ENCODE data around the gene KPNA5. TPM values are rescaled to one million over a fixed set of nuclear protein-coding genes. Genes with fewer than 3 reads are reported as not detected.

Gene KPNA5
- total and polyA plus RNA-seq, 2 of the 13 experiments (the other 11 are each of a cell fraction or from before 2014, with no cell fraction given), result 5.3 to 13.0 TPM

DNA sequence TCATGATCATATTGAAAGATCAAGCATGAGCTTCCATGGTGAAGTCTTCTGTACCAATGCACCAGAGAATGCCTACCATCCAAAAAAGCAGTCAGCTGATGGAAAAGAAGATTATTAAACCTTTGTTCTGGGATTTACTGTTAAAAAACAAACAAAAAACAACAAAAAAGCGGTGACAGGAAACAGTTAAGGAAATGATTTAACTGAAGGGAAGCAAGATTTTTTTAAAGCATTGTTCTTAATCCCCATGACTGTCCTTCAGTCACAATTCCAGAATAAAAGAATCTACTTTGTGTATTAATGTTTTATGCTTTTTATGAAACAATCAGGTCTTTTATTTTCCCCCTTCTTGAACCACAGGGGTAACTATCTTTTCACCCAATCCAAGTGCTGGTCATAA lies 60.6 kb downstream of the KPNA5 start:
- in situ Hi-C loops (cut with HindIII; ENCODE audit: extremely low pct_ligation_motif_present, low pct_unique_long_range_greater_than_20kb) (no loop called here), intact Hi-C loops (cut with micrococcal nuclease; ENCODE audit: unreplicated experiment) (no loop called here)
- no peak for DNase-seq (ENCODE audit: low spot score)
- no peak overlapping the region for H3K9ac ChIP-seq (ENCODE audit: insufficient read depth, low read depth, low read length)
- no peaks in the 10 kb centered on the region for H3K79me2 ChIP-seq (ENCODE audit: insufficient read depth, low read length)
- H3K27ac ChIP-seq (ENCODE audit: extremely low read length, insufficient read depth, low read length), result no peak overlapping the region
- no TSS peak for BruUV-seq (replicated peaks)
- no peak for ATAC-seq
- no peaks in the 10 kb centered on the region for H3K36me3 ChIP-seq (replicated peaks in 1 of 2; ENCODE audit: control insufficient read depth in 1 of 2, insufficient read depth in 2 of 2, low read length in 2 of 2)
- H3K27me3 ChIP-seq (ENCODE audit: control insufficient read depth in 1 of 2, insufficient read depth in 2 of 2, low read length in 2 of 2), result no peaks in the 10 kb centered on the region
- no peaks in the 10 kb centered on the region for H3K9me3 ChIP-seq (ENCODE audit: low read length)
- no peaks in the 10 kb centered on the region for H4K20me1 ChIP-seq (ENCODE audit: insufficient read depth, low read length)
- CTCF ChIA-PET (ENCODE audit: low intra/inter-chr PET ratio, low total read pairs), result no interaction called here
- no peak for FAIRE-seq
- no peaks in the 10 kb centered on the region for H3K4me1 ChIP-seq (ENCODE audit: insufficient read depth, low read length)
- WGBS (ENCODE audit: low lambda C conversion rate), result 91% methylated on average over 1 of the region's 1 CpG
- POLR2A ChIA-PET, result no interaction called here
- no peak overlapping the region for H2AFZ ChIP-seq (ENCODE audit: low read length)
- H3K4me2 ChIP-seq (ENCODE audit: low read depth, low read length), result no peak overlapping the region
- H3K4me3 ChIP-seq (replicated peaks in 1 of 3; ENCODE audit: insufficient read depth in 1 of 3, low read depth in 2 of 3, low read length in 3 of 3), result no peak overlapping the region
- no peak for TF ChIP-seq ATF1 (CRISPR knock-in tag; IDR thresholded peaks at IDR 0.05)
- TF ChIP-seq SYNCRIP (IDR thresholded peaks at IDR 0.05; ENCODE audit: insufficient read depth, low read depth, low read length), result no peak
- no peak for TF ChIP-seq NRL (CRISPR knock-in tag; IDR thresholded peaks at IDR 0.05; ENCODE audit: borderline replicate concordance)
- TF ChIP-seq, protein P1, sequence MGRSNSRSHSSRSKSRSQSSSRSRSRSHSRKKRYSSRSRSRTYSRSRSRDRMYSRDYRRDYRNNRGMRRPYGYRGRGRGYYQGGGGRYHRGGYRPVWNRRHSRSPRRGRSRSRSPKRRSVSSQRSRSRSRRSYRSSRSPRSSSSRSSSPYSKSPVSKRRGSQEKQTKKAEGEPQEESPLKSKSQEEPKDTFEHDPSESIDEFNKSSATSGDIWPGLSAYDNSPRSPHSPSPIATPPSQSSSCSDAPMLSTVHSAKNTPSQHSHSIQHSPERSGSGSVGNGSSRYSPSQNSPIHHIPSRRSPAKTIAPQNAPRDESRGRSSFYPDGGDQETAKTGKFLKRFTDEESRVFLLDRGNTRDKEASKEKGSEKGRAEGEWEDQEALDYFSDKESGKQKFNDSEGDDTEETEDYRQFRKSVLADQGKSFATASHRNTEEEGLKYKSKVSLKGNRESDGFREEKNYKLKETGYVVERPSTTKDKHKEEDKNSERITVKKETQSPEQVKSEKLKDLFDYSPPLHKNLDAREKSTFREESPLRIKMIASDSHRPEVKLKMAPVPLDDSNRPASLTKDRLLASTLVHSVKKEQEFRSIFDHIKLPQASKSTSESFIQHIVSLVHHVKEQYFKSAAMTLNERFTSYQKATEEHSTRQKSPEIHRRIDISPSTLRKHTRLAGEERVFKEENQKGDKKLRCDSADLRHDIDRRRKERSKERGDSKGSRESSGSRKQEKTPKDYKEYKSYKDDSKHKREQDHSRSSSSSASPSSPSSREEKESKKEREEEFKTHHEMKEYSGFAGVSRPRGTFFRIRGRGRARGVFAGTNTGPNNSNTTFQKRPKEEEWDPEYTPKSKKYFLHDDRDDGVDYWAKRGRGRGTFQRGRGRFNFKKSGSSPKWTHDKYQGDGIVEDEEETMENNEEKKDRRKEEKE (IDR thresholded peaks at IDR 0.05), result no peak
- no peak for TF ChIP-seq SP5 (CRISPR knock-in tag; IDR thresholded peaks at IDR 0.05; ENCODE audit: borderline replicate concordance, low read depth)
- TF ChIP-seq KLF13 (CRISPR knock-in tag; IDR thresholded peaks at IDR 0.05), result no peak
- no peak for TF ChIP-seq NAIF1 (CRISPR knock-in tag; IDR thresholded peaks at IDR 0.05; ENCODE audit: borderline replicate concordance)
- TF ChIP-seq EHMT2 (IDR thresholded peaks at IDR 0.05; ENCODE audit: borderline replicate concordance, low read depth, low read length), result no peak
- TF ChIP-seq BCL3 (CRISPR knock-in tag; IDR thresholded peaks at IDR 0.05), result no peak
- TF ChIP-seq YY1 (IDR thresholded peaks at IDR 0.05; ENCODE audit: insufficient read depth, insufficient replicate concordance, low read depth, low read length), result no peak
- no peak for TF ChIP-seq ZNF263 (CRISPR knock-in tag; IDR thresholded peaks at IDR 0.05)
- TF ChIP-seq CENPX (CRISPR knock-in tag; IDR thresholded peaks at IDR 0.05), result no peak
- TF ChIP-seq, protein P2, sequence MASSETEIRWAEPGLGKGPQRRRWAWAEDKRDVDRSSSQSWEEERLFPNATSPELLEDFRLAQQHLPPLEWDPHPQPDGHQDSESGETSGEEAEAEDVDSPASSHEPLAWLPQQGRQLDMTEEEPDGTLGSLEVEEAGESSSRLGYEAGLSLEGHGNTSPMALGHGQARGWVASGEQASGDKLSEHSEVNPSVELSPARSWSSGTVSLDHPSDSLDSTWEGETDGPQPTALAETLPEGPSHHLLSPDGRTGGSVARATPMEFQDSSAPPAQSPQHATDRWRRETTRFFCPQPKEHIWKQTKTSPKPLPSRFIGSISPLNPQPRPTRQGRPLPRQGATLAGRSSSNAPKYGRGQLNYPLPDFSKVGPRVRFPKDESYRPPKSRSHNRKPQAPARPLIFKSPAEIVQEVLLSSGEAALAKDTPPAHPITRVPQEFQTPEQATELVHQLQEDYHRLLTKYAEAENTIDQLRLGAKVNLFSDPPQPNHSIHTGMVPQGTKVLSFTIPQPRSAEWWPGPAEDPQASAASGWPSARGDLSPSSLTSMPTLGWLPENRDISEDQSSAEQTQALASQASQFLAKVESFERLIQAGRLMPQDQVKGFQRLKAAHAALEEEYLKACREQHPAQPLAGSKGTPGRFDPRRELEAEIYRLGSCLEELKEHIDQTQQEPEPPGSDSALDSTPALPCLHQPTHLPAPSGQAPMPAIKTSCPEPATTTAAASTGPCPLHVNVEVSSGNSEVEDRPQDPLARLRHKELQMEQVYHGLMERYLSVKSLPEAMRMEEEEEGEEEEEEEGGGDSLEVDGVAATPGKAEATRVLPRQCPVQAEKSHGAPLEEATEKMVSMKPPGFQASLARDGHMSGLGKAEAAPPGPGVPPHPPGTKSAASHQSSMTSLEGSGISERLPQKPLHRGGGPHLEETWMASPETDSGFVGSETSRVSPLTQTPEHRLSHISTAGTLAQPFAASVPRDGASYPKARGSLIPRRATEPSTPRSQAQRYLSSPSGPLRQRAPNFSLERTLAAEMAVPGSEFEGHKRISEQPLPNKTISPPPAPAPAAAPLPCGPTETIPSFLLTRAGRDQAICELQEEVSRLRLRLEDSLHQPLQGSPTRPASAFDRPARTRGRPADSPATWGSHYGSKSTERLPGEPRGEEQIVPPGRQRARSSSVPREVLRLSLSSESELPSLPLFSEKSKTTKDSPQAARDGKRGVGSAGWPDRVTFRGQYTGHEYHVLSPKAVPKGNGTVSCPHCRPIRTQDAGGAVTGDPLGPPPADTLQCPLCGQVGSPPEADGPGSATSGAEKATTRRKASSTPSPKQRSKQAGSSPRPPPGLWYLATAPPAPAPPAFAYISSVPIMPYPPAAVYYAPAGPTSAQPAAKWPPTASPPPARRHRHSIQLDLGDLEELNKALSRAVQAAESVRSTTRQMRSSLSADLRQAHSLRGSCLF (CRISPR knock-in tag; IDR thresholded peaks at IDR 0.05; ENCODE audit: borderline replicate concordance), result no peak
- TF ChIP-seq ZNF337 (CRISPR knock-in tag; IDR thresholded peaks at IDR 0.05; ENCODE audit: borderline replicate concordance, low read depth), result no peak
- TF ChIP-seq GFI1 (CRISPR knock-in tag; IDR thresholded peaks at IDR 0.05; ENCODE audit: borderline replicate concordance), result no peak
